HCT116 (cell line): Measurements from ENCODE around the gene SMIM44. TPM values are rescaled to one million over a fixed set of nuclear protein-coding genes. Genes with fewer than 3 reads are reported as not detected.

Experiments used
- ATAC-seq: fragments of 200-7000 bp; cut with Tn5 transposase; 2 replicates; pipeline ENCODE4 v1.9.1; 2020; ENCODE audit warnings: mild to moderate bottlenecking, moderate library complexity
- BruUV-seq: library from RNA; stranded (reverse); fragments of 400-500 nt; replicated peaks from 2 replicates; lab custom pipeline; 2021; lab: Mats Ljungman, UMichigan
- CTCF ChIA-PET: fragments of 300-600 bp; sonication (Branson Sonifier 250); formaldehyde crosslinking; loops from one replicate; lab custom pipeline; 2021; ENCODE audit warnings: antibody characterized with exemption; lab: Charles Lee
- POLR2A ChIA-PET: fragments of 300-600, 350-600 bp; sonication (Branson Sonifier 250); formaldehyde crosslinking; loops from one replicate; lab custom pipeline; 2021; ENCODE audit warnings: antibody characterized with exemption; lab: Charles Lee
- RAD21 ChIA-PET, 2 experiments: fragments of 300-600 bp; sonication (Branson Sonifier 250); formaldehyde crosslinking; loops; one replicate each; lab custom pipeline; 2023; ENCODE audit warnings: low total read pairs in 2 of 2; ENCODE audit not compliant: uncharacterized antibody in 2 of 2, unreplicated experiment in 2 of 2, low non-redundant PET in 1 of 2; lab: Charles Lee
- DNase-seq: peaks from one replicate; pipeline ENCODE4 v3.0.0-alpha.2; 2010; ENCODE audit warnings: low read depth, low spot score
- H2AFZ ChIP-seq: fragments of 200-600 bp; shearing (Covaris generic), sonication (generic); 2 replicates; pipeline ENCODE4 v1.6.1; 2017; ENCODE audit warnings: low read depth, mixed run types, mixed read lengths, antibody characterized with exemption, low read length; ENCODE audit not compliant: poor library complexity, severe bottlenecking
- H3K27ac ChIP-seq: 2 replicates; pipeline ENCODE4 v1.5.1; 2012; ENCODE audit warnings: low read depth, low read length
- H3K27me3 ChIP-seq: fragments of 200-600 bp; sonication (generic); 2 replicates; pipeline ENCODE4 v1.6.1; 2016; ENCODE audit warnings: mixed run types, low read length, mixed read lengths; ENCODE audit not compliant: insufficient read depth
- H3K36me3 ChIP-seq, 2 experiments: fragments of 200-500 bp in 1 of 2; fragments of 200-600 bp in 1 of 2; sonication (Bioruptor generic) in 1 of 2; sonication (generic) in 1 of 2; 2 replicates each; pipeline versions ENCODE4 v1.5.1 to v1.6.1; 2014 to 2016; ENCODE audit warnings: low read length in 2 of 2, inconsistent platforms in 1 of 2, mixed read lengths in 1 of 2, mixed run types in 1 of 2; ENCODE audit not compliant: insufficient read depth in 2 of 2, control insufficient read depth in 1 of 2
- H3K4me1 ChIP-seq, 2 experiments: fragments of 200-600 bp in 1 of 2; sonication (generic) in 1 of 2; 2 replicates each; pipeline versions ENCODE4 v1.5.1 to v1.6.1; 2012 to 2017; ENCODE audit warnings: low read length in 2 of 2, inconsistent platforms in 1 of 2, mild to moderate bottlenecking in 1 of 2, mixed read lengths in 1 of 2, mixed run types in 1 of 2, moderate library complexity in 1 of 2; ENCODE audit not compliant: insufficient read depth in 2 of 2, control insufficient read depth in 1 of 2
- H3K4me2 ChIP-seq: fragments of 200-600 bp; sonication (generic); 2 replicates; pipeline ENCODE4 v1.6.1; 2017; ENCODE audit warnings: mixed run types, low read length, mixed read lengths
- H3K4me3 ChIP-seq, 2 experiments: fragments of 200-600 bp in 1 of 2; sonication (generic) in 1 of 2; replicated peaks in 1 of 2; 2 replicates each; pipeline ENCODE4 v1.5.1; 2011 to 2016; ENCODE audit warnings: low read length in 2 of 2, control low read depth in 1 of 2, low read depth in 1 of 2, mild to moderate bottlenecking in 1 of 2, mixed read lengths in 1 of 2, mixed run types in 1 of 2
- H3K79me2 ChIP-seq: fragments of 200-600 bp; sonication (generic); 2 replicates; pipeline ENCODE4 v1.6.1; 2017; ENCODE audit warnings: mild to moderate bottlenecking, mixed run types, low read length, moderate library complexity, mixed read lengths; ENCODE audit not compliant: insufficient read depth
- H3K9ac ChIP-seq: fragments of 200-600 bp; sonication (generic); 2 replicates; pipeline ENCODE4 v1.6.1; 2016; ENCODE audit warnings: low read length, mixed read lengths
- H3K9me2 ChIP-seq: fragments of 200-600 bp; sonication (generic), shearing (Covaris generic); 2 replicates; pipeline ENCODE4 v1.6.1; 2017; ENCODE audit warnings: mixed run types, mild to moderate bottlenecking, moderate library complexity; ENCODE audit not compliant: insufficient read depth
- H3K9me3 ChIP-seq, 2 experiments: fragments of 200-500 bp in 1 of 2; fragments of 200-600 bp in 1 of 2; sonication (Bioruptor generic) in 1 of 2; sonication (generic) in 1 of 2; 2 replicates each; pipeline ENCODE4 v1.6.1; 2014 to 2017; ENCODE audit warnings: low read length in 2 of 2, mixed read lengths in 2 of 2, inconsistent platforms in 1 of 2, low read depth in 1 of 2, mild to moderate bottlenecking in 1 of 2, mixed run types in 1 of 2, moderate library complexity in 1 of 2; ENCODE audit not compliant: control insufficient read depth in 1 of 2, insufficient read depth in 1 of 2
- H4K20me1 ChIP-seq: fragments of 200-600 bp; sonication (generic), shearing (Covaris generic); 2 replicates; pipeline ENCODE4 v1.6.1; 2017; ENCODE audit warnings: mixed run types, mild to moderate bottlenecking, moderate library complexity; ENCODE audit not compliant: insufficient read depth
- ATF3 ChIP-seq: IDR thresholded peaks from 2 replicates; pipeline ENCODE4 v1.6.1; 2012
- CBX3 ChIP-seq: IDR thresholded peaks from 2 replicates; pipeline ENCODE4 v1.6.1; 2012; ENCODE audit warnings: low read depth
- CTCF ChIP-seq, 3 experiments: fragments of 200-600 bp in 1 of 3; sonication (generic) in 1 of 3; IDR thresholded peaks in 2 of 3; conservative IDR thresholded peaks in 1 of 3; 2 replicates each; pipeline ENCODE4 v1.5.1; 2012 to 2017; ENCODE audit warnings: low read depth in 2 of 3, low read length in 2 of 3, antibody characterized with exemption in 1 of 3, borderline replicate concordance in 1 of 3, control low read depth in 1 of 3, mild to moderate bottlenecking in 1 of 3, mixed read lengths in 1 of 3, mixed run types in 1 of 3, moderate library complexity in 1 of 3; ENCODE audit not compliant: insufficient read depth in 1 of 3
- EGR1 ChIP-seq: IDR thresholded peaks from 2 replicates; pipeline ENCODE4 v1.6.1; 2012; ENCODE audit warnings: low read depth
- ELF1 ChIP-seq: IDR thresholded peaks from 2 replicates; pipeline ENCODE4 v1.6.1; 2012; ENCODE audit warnings: low read depth, borderline replicate concordance
- EZH2 ChIP-seq: fragments of 200-600 bp; sonication (generic); IDR thresholded peaks from 2 replicates; pipeline ENCODE4 v1.6.1; 2017; ENCODE audit warnings: antibody characterized with exemption, mixed run types
- EZH2phosphoT487 ChIP-seq: fragments of 200-600 bp; IDR thresholded peaks from 2 replicates; pipeline ENCODE4 v1.6.1; 2018; ENCODE audit warnings: antibody characterized with exemption, borderline replicate concordance
- JUND ChIP-seq: IDR thresholded peaks from 2 replicates; pipeline ENCODE4 v1.6.1; 2012
- POLR2A ChIP-seq: IDR thresholded peaks from 2 replicates; pipeline ENCODE4 v1.7.0; 2011; ENCODE audit warnings: borderline replicate concordance; ENCODE audit not compliant: insufficient read depth, insufficient read length; ENCODE audit errors: extremely low read depth
- RAD21 ChIP-seq: IDR thresholded peaks from 2 replicates; pipeline ENCODE4 v1.6.1; 2012; ENCODE audit warnings: low read depth, mild to moderate bottlenecking
- SIN3A ChIP-seq: IDR thresholded peaks from 2 replicates; pipeline ENCODE4 v1.6.1; 2012; ENCODE audit warnings: low read depth
- SP1 ChIP-seq: IDR thresholded peaks from 2 replicates; pipeline ENCODE4 v1.6.1; 2012; ENCODE audit warnings: low read depth
- SRF ChIP-seq: IDR thresholded peaks from 2 replicates; pipeline ENCODE4 v1.6.1; 2012; ENCODE audit warnings: low read depth
- TCF7L2 ChIP-seq: IDR thresholded peaks from 2 replicates; pipeline ENCODE4 v1.7.0; 2011; ENCODE audit warnings: borderline replicate concordance, inconsistent platforms; ENCODE audit not compliant: insufficient read depth, insufficient read length; ENCODE audit errors: extremely low read depth
- ZBTB33 ChIP-seq: IDR thresholded peaks from 2 replicates; pipeline ENCODE4 v1.6.1; 2011; ENCODE audit warnings: mild to moderate bottlenecking, low read length, moderate library complexity; ENCODE audit not compliant: insufficient replicate concordance; ENCODE audit errors: extremely low read depth
- intact Hi-C: fragments of 100-400 bp; cut with micrococcal nuclease; formaldehyde crosslinking; loops from 2 replicates; pipeline ENCODE4 v1.10.0; 2022
- total RNA-seq: library from RNA; stranded (reverse); gene quantifications from one replicate; pipeline ENCODE4 v1.2.1, GENCODE V29; 2021; ENCODE audit not compliant: unreplicated experiment
- TF ChIP-seq, protein P1 (sequence below): IDR thresholded peaks from 2 replicates; pipeline ENCODE4 v1.6.1; 2012; ENCODE audit warnings: low read depth

The SMIM44 gene
- total RNA-seq, 1 experiment from 2014 or later = not detected

DNA sequence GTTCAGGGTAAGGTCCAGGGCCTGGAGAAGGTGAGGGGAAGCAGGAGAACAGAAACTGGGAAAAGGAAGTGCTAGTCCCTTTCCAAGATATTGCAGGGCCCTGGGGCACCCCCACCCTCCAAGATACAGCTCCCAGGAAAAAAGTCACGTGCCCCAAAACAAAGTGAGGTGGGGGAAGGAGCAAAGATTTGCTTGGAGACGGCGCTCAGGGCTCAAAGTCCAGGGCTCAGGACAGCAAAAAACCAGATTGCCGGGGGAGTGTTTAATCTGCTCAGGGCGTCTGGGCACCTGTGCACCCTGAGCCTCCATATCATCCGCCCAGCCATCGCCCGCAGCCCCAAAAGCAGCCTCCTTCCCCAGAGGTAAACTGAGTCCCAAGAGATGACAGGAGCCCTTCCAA lies 9.2 kb downstream of the SMIM44 start:
- intact Hi-C loops = no loop called here
- Histone ChIP-seq H4K20me1 (no peaks in the 10 kb centered on the region), H3K4me2 (no peak overlapping the region), H3K4me1 (no peaks in the 10 kb centered on the region), H3K9me3 (no peaks in the 10 kb centered on the region), H3K9me2 (no peaks in the 10 kb centered on the region)
- no peak for ATAC-seq
- TF ChIP-seq ZBTB33 (no peak), POLR2A (no peak), CBX3 (no peak), EGR1 (no peak), JUND (no peak), SIN3A (no peak), TCF7L2 (no peak), ELF1 (no peak), EZH2phosphoT487 (no peak), EZH2 (no peak), CTCF (IDR thresholded peaks at IDR 0.05 in 2 of 3, conservative IDR thresholded peaks at IDR 0.05 in 1 of 3; ENCODE audit: borderline replicate concordance in 1 of 3, insufficient read depth in 1 of 3, low read depth in 2 of 3, low read length in 2 of 3) (no peak), SRF (no peak), RAD21 (no peak), ATF3 (no peak), SP1 (no peak)
- TF ChIP-seq, protein P1, sequence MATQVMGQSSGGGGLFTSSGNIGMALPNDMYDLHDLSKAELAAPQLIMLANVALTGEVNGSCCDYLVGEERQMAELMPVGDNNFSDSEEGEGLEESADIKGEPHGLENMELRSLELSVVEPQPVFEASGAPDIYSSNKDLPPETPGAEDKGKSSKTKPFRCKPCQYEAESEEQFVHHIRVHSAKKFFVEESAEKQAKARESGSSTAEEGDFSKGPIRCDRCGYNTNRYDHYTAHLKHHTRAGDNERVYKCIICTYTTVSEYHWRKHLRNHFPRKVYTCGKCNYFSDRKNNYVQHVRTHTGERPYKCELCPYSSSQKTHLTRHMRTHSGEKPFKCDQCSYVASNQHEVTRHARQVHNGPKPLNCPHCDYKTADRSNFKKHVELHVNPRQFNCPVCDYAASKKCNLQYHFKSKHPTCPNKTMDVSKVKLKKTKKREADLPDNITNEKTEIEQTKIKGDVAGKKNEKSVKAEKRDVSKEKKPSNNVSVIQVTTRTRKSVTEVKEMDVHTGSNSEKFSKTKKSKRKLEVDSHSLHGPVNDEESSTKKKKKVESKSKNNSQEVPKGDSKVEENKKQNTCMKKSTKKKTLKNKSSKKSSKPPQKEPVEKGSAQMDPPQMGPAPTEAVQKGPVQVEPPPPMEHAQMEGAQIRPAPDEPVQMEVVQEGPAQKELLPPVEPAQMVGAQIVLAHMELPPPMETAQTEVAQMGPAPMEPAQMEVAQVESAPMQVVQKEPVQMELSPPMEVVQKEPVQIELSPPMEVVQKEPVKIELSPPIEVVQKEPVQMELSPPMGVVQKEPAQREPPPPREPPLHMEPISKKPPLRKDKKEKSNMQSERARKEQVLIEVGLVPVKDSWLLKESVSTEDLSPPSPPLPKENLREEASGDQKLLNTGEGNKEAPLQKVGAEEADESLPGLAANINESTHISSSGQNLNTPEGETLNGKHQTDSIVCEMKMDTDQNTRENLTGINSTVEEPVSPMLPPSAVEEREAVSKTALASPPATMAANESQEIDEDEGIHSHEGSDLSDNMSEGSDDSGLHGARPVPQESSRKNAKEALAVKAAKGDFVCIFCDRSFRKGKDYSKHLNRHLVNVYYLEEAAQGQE = no peak
- TF ChIP-seq, all 23 proteins: peak for 0
- CTCF ChIA-PET = no interaction called here
- Histone ChIP-seq H3K36me3 (no peaks in the 10 kb centered on the region), H3K9ac (no peak overlapping the region), H3K27ac (no peak overlapping the region), H3K4me3 (no peak overlapping the region), H2AFZ (no peak overlapping the region), H3K79me2 (no peaks in the 10 kb centered on the region), H3K27me3 (peaks cover 9% of the 10 kb centered on the region; the same call in 1 of the 2 replicates)
- BruUV-seq = no TSS peak
- no peak for DNase-seq
- POLR2A ChIA-PET = no interaction called here
- RAD21 ChIA-PET = no interaction called here
